CD4-positive, alpha-beta T cell treated with Interleukin-6 at 100 ng/mL for 8 hours (primary cell): Measurements from ENCODE around the gene GNG3.
A peak's percentile ranks its signal among the peaks of the same experiment; 100 is the strongest.
"Not testable (repeated sequence)": the region's sequence is repeated elsewhere in the genome, so short reads cannot be mapped to it uniquely, and the experiment has no call there.

Source experiments
- DNase-seq: peaks from one replicate; pipeline ENCODE4 v3.0.0-alpha.2; 2020; ENCODE audit warnings: mixed read lengths, low spot score

The GNG3 gene

GRCh38 chr11:62687508-62688396 is 19.7 kb upstream of the GNG3 start:
- no peak for DNase-seq

- no peak for DNase-seq
Observed at GRCh38 chr11:62688491-62688890, 19.0 kb upstream of the GNG3 start.

GRCh38 chr11:62689421-62690183 is 17.9 kb upstream of the GNG3 start, which contains the start of gene LRRN4CL:
Gene LRRN4CL (minus strand): TSS chr11:62689530. CDS start chr11:62688508, 1,022 bp downstream.
- DNase-seq: no peak

GRCh38 chr11:62693624-62694023 is 13.9 kb upstream of the GNG3 start:
- not testable (repeated sequence) for DNase-seq

- DNase-seq: peak; percentile 81
Observed at GRCh38 chr11:62694455-62695167, 12.9 kb upstream of the GNG3 start.

- no peak for DNase-seq
Observed at GRCh38 chr11:62702246-62702645, 5.2 kb upstream of the GNG3 start.

GRCh38 chr11:62703921-62704320 is 3.6 kb upstream of the GNG3 start:
- not testable (repeated sequence) for DNase-seq

GRCh38 chr11:62705413-62705812 is 2.1 kb upstream of the GNG3 start:
- no peak for DNase-seq

- peak; percentile 93 for DNase-seq
Observed at GRCh38 chr11:62705880-62706849, 1.3 kb upstream of the GNG3 start.

- no peak for DNase-seq
Observed at GRCh38 chr11:62706850-62707247, 627 bp upstream of the GNG3 start.

GRCh38 chr11:62708392-62708791 is 916 bp downstream of the GNG3 start:
- DNase-seq: no peak

GRCh38 chr11:62708793-62709192 is 1.3 kb downstream of the GNG3 start:
- peak; percentile 46 for DNase-seq

GRCh38 chr11:62709247-62710000 is 1.9 kb downstream of the GNG3 start:
- DNase-seq: peak; percentile 98

GRCh38 chr11:62710001-62710345 is 2.5 kb downstream of the GNG3 start:
- no peak for DNase-seq

GRCh38 chr11:62712276-62712812 is 4.9 kb downstream of the GNG3 start:
- no peak for DNase-seq

- no peak for DNase-seq
Observed at GRCh38 chr11:62712861-62713260, 5.4 kb downstream of the GNG3 start.

GRCh38 chr11:62713343-62713742 is 5.9 kb downstream of the GNG3 start:
- no peak for DNase-seq

- no peak for DNase-seq
Observed at GRCh38 chr11:62715150-62716130, 8.0 kb downstream of the GNG3 start.

GRCh38 chr11:62716206-62716605 is 8.7 kb downstream of the GNG3 start:
- no peak for DNase-seq
